ENCODE measurements around the gene EGFL8. TPM values are rescaled to one million over a fixed set of nuclear protein-coding genes. Genes with fewer than 3 reads are reported as not detected.
A peak's percentile ranks its signal among the peaks of the same experiment; 100 is the strongest.

EGFL8 gene
- total RNA-seq, 1 donor from 2014 or later, result 3.8 TPM

GRCh38 chr6:32190054-32190851, 25.9 kb downstream of the EGFL8 start, which contains the start of gene PBX2:
Gene PBX2 (minus strand): TSS chr6:32190202. CDS start chr6:32189915, 287 bp downstream.
- H3K4me1 ChIP-seq, result peaks cover 24% of the 10 kb centered on the region
- peak within 1 kb of the TSS; percentile 99 for H3K4me2 ChIP-seq
- H3K27me3 ChIP-seq, result no peaks in the 10 kb centered on the region
- peak within 1 kb of the TSS; percentile 59 for H3K9ac ChIP-seq
- H2AFZ ChIP-seq (replicated peaks), result no peak within 1 kb of the TSS
- no peak for TF ChIP-seq EZH2phosphoT487 (IDR thresholded peaks at IDR 0.05)
- TF ChIP-seq, protein P1, sequence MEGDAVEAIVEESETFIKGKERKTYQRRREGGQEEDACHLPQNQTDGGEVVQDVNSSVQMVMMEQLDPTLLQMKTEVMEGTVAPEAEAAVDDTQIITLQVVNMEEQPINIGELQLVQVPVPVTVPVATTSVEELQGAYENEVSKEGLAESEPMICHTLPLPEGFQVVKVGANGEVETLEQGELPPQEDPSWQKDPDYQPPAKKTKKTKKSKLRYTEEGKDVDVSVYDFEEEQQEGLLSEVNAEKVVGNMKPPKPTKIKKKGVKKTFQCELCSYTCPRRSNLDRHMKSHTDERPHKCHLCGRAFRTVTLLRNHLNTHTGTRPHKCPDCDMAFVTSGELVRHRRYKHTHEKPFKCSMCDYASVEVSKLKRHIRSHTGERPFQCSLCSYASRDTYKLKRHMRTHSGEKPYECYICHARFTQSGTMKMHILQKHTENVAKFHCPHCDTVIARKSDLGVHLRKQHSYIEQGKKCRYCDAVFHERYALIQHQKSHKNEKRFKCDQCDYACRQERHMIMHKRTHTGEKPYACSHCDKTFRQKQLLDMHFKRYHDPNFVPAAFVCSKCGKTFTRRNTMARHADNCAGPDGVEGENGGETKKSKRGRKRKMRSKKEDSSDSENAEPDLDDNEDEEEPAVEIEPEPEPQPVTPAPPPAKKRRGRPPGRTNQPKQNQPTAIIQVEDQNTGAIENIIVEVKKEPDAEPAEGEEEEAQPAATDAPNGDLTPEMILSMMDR (IDR thresholded peaks at IDR 0.05), result no peak
- no peak for TF ChIP-seq EZH2 (IDR thresholded peaks at IDR 0.05)
- DNase-seq (ENCODE audit: low spot score), result peak; percentile 90
- H3K27ac ChIP-seq, result peak within 1 kb of the TSS; percentile 78
- Mint-ChIP-seq H3K4me1 (peaks cover 67% of the 10 kb centered on the region), H3K27me3 (ENCODE audit: insufficient read depth, low read depth) (peaks cover 12% of the 10 kb centered on the region), H3K36me3 (peaks cover 15% of the 10 kb centered on the region), H3K4me3 (peak within 1 kb of the TSS; percentile 93), H3K27ac (peak within 1 kb of the TSS; percentile 96), H3K9me3 (no peaks in the 10 kb centered on the region)
- peaks cover 27% of the 10 kb centered on the region for H4K20me1 ChIP-seq (ENCODE audit: low read depth)
- peak within 1 kb of the TSS; percentile 88 for H3K4me3 ChIP-seq
- peaks cover 48% of the 10 kb centered on the region for H3F3A ChIP-seq (ENCODE audit: low read depth)
- peaks cover 36% of the 10 kb centered on the region for H3K79me2 ChIP-seq (ENCODE audit: low read depth)
- no peaks in the 10 kb centered on the region for H3K36me3 ChIP-seq
- H3K9me3 ChIP-seq (ENCODE audit: low read depth), result no peaks in the 10 kb centered on the region

- Histone ChIP-seq H2AFZ (replicated peaks) (no peak overlapping the region), H3K9me3 (ENCODE audit: low read depth) (no peaks in the 10 kb centered on the region), H3K27ac (peak overlapping the region; percentile 78), H3K36me3 (no peaks in the 10 kb centered on the region), H3K4me1 (peaks cover 24% of the 10 kb centered on the region), H3K4me3 (peak overlapping the region; percentile 88), H4K20me1 (ENCODE audit: low read depth) (peaks cover 23% of the 10 kb centered on the region), H3K9ac (no peak overlapping the region), H3F3A (ENCODE audit: low read depth) (peaks cover 50% of the 10 kb centered on the region), H3K27me3 (no peaks in the 10 kb centered on the region), H3K79me2 (ENCODE audit: low read depth) (peaks cover 36% of the 10 kb centered on the region), H3K4me2 (peak overlapping the region; percentile 99)
- Mint-ChIP-seq H3K9me3 (no peaks in the 10 kb centered on the region), H3K27me3 (ENCODE audit: insufficient read depth, low read depth) (peaks cover 8% of the 10 kb centered on the region), H3K36me3 (peaks cover 15% of the 10 kb centered on the region), H3K4me3 (peak overlapping the region; percentile 72), H3K27ac (peak overlapping the region; percentile 90), H3K4me1 (peaks cover 61% of the 10 kb centered on the region)
- DNase-seq (ENCODE audit: low spot score), result no peak
- TF ChIP-seq, protein P1 (IDR thresholded peaks at IDR 0.05), result no peak
- TF ChIP-seq EZH2phosphoT487 (IDR thresholded peaks at IDR 0.05), result no peak
- no peak for TF ChIP-seq EZH2 (IDR thresholded peaks at IDR 0.05)
Measured at GRCh38 chr6:32190911-32191677, 26.7 kb downstream of the EGFL8 start.

GRCh38 chr6:32191696-32192607, 27.6 kb downstream of the EGFL8 start:
- Mint-ChIP-seq H3K9me3 (no peaks in the 10 kb centered on the region), H3K27me3 (ENCODE audit: insufficient read depth, low read depth) (peaks cover 5% of the 10 kb centered on the region), H3K27ac (peak overlapping the region; percentile 90), H3K36me3 (peaks cover 9% of the 10 kb centered on the region), H3K4me3 (peak overlapping the region; percentile 72), H3K4me1 (peaks cover 61% of the 10 kb centered on the region)
- Histone ChIP-seq H3K79me2 (ENCODE audit: low read depth) (peaks cover 36% of the 10 kb centered on the region), H3K4me3 (no peak overlapping the region), H3K4me1 (peaks cover 29% of the 10 kb centered on the region), H3K36me3 (no peaks in the 10 kb centered on the region), H3K9me3 (ENCODE audit: low read depth) (no peaks in the 10 kb centered on the region), H3K27me3 (no peaks in the 10 kb centered on the region), H3K9ac (no peak overlapping the region), H3K4me2 (peak overlapping the region; percentile 50), H3F3A (ENCODE audit: low read depth) (peaks cover 47% of the 10 kb centered on the region), H2AFZ (replicated peaks) (no peak overlapping the region), H4K20me1 (ENCODE audit: low read depth) (peaks cover 19% of the 10 kb centered on the region), H3K27ac (no peak overlapping the region)
- TF ChIP-seq, protein P1 (IDR thresholded peaks at IDR 0.05), result no peak
- TF ChIP-seq EZH2 (IDR thresholded peaks at IDR 0.05) (no peak), EZH2phosphoT487 (IDR thresholded peaks at IDR 0.05) (no peak)
- no peak for DNase-seq (ENCODE audit: low spot score)
